B cell (primary cell): ENCODE data around the gene SPTBN1.

Experiments
- CTCF ChIP-seq: fragments of 200-600 bp; IDR thresholded peaks from one replicate; pipeline ENCODE4 v1.8.0; 2022; ENCODE audit warnings: antibody characterized with exemption, mild to moderate bottlenecking
- EZH2 ChIP-seq: IDR thresholded peaks from 2 replicates; pipeline ENCODE4 v1.6.1; 2012; ENCODE audit warnings: borderline replicate concordance, low read depth, mild to moderate bottlenecking, moderate library complexity, low read length; ENCODE audit not compliant: insufficient read depth, poor library complexity, severe bottlenecking

- TF ChIP-seq EZH2 = no peak
- no peak for TF ChIP-seq CTCF
Measured at GRCh38 chr2:54642677-54643430, 186.7 kb downstream of the SPTBN1 start.
